GM18502 (cell line): ENCODE results near the gene HYAL1.
"Not testable (repeated sequence)": the region's sequence is repeated elsewhere in the genome, so short reads cannot be mapped to it uniquely, and the experiment has no call there.

Experiments
- ATAC-seq: cut with Tn5 transposase; IDR thresholded peaks from one replicate; pipeline ENCODE4 v1.9.1; 2021; ENCODE audit warnings: mild to moderate bottlenecking; ENCODE audit not compliant: unreplicated experiment, poor library complexity

HYAL1 gene

DNA sequence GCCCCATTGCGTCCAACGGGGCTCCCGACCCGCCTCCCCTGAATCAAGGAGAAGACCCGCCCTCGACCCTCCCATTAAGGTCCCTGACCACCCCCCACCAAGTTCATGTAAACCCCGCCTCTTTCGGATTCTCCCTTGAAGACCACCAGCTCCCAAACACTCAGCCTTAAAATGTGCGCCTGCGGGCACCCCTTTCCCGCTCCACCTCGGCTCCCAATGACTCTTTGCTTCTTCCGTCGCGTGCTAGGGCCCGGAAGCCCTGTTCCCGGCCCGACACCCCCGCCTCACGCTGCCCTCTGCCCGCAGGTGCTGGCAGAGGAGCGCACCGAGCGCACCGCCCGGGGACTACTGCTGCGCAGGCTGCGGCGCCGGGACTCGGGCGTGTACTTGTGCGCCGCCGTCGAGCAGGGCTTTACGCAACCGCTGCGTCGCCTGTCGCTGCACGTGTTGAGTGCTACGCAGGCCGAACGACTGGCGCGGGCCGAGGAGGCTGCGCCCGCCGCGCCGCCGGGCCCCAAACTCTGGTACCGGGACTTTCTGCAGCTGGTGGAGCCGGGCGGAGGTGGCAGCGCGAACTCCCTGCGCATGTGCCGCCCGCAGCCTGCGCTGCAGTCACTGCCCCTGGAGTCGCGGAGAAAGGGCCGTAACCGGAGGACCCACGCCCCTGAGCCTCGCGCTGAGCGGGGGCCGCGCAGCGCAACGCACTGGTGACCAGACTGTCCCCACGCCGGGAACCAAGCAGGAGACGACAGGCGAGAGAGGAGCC lies 27.2 kb downstream of the HYAL1 start:
- no peak for ATAC-seq

DNA sequence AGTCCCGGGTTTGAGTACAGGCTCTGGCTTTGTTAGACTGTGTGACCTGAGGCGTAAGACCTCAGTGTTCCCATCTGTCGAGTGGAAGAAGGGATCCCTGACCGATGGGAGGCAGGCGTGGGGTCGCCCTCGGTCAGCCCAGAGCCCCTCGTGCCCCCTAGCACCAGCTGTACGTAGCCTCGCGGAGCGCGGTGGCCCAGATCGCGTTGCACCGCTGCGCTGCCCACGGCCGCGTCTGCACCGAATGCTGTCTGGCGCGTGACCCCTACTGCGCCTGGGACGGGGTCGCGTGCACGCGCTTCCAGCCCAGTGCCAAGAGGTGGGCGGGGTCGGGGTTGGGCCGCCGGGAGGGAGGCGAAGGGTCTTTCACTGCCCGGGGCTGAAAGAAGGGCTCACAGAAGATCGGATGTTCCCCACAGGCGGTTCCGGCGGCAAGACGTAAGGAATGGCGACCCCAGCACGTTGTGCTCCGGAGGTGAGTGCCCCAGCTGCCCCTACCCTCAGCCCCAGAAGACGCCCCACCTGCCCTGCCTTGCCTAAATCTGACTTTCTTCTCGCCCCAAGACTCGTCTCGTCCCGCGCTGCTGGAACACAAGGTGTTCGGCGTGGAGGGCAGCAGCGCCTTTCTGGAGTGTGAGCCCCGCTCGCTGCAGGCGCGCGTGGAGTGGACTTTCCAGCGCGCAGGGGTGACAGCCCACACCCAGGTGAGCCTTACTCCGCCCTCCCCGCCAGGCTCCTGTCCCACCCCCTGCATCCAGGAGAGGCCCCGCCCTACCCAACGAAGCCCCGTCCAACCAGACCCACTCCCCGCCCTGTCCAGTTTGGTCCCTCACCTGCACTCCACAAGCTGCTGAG lies 28.0 kb downstream of the HYAL1 start:
- ATAC-seq, result no peak

DNA sequence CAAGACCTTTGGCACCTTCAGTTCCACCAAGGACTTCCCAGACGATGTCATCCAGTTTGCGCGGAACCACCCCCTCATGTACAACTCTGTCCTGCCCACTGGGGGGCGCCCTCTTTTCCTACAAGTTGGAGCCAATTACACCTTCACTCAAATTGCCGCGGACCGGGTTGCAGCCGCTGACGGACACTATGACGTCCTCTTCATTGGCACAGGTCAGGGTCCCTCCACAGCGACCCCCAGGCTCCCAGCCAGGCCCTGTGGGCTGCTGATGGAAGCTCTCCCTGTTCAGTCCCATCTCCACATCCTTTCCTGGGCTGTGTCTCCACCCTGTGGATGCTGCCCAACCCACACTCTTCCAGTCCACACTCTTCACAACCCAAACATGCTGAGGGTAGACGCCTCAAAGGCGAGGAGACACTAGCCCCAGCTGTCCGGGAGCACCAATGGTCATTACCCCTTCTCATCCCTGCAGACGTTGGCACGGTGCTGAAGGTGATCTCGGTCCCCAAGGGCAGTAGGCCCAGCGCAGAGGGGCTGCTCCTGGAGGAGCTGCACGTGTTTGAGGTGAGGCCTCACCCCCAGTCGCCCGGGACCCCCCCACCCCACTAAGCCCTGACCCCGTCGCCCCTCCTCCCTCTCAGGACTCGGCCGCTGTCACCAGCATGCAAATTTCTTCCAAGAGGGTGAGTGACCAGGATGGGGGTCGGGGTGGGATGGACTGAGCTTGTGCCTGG lies 28.8 kb downstream of the HYAL1 start:
- ATAC-seq, result no peak

- no peak for ATAC-seq
These were observed 29.7 kb downstream of the HYAL1 start for GRCh38 chr3:50273689-50274065.

- peak; percentile 81 for ATAC-seq
These were observed 30.3 kb downstream of the HYAL1 start for GRCh38 chr3:50272911-50273688.

DNA sequence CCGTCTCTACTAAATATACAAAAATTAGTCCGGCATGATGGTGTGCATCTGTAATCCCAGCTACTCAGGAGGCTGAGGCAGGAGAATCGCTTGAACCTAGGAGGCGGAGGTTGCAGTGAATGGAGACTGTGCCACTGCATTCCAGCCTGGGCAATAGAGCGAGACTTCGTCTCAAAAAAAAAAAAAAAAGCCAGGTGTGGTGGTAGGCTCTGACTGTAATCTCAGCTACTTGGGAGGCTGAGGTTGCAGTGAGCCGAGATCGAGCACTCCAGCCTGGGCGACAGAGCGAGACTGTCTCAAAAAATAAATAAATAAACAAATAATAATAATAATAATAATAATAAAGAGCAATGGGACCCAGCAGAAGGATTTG lies 30.9 kb downstream of the HYAL1 start:
- not testable (repeated sequence) for ATAC-seq

- ATAC-seq, result no peak
These were observed 31.9 kb downstream of the HYAL1 start for GRCh38 chr3:50271314-50271936.

DNA sequence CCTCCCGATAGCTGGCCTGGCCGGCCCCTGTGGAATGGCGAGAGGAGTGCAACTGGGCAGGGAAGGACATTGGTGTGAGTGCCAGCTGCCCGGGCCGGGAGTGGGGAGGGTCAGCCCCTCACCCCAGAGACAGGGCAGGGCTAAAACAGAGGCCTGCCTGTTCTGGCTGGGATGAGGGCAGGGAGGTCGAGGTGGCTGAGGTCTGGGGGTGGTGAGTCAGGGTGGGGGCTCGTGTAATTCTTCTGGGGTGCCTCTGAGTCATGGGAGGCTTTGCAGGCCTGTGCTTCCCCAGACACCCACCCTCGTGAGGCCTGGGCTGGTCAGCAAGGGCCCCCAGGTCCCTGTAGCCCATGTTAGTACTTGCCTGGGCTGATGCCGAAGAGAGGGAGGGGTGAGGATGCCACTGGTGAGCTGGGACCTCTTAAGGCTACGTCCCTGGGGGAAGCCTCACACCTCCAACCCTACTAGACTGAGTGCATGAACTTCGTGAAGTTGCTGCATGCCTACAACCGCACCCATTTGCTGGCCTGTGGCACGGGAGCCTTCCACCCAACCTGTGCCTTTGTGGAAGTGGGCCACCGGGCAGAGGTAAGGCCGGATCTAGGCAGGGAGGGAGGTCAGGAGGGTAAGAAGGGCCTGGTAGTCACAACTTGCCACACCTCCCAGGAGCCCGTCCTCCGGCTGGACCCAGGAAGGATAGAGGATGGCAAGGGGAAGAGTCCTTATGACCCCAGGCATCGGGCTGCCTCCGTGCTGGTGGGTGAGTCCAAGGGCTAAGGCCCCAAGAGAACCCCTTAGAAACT lies 32.8 kb downstream of the HYAL1 start:
- no peak for ATAC-seq

GRCh38 chr3:50269977-50270413 lies 33.4 kb downstream of the HYAL1 start:
- ATAC-seq, result no peak

DNA sequence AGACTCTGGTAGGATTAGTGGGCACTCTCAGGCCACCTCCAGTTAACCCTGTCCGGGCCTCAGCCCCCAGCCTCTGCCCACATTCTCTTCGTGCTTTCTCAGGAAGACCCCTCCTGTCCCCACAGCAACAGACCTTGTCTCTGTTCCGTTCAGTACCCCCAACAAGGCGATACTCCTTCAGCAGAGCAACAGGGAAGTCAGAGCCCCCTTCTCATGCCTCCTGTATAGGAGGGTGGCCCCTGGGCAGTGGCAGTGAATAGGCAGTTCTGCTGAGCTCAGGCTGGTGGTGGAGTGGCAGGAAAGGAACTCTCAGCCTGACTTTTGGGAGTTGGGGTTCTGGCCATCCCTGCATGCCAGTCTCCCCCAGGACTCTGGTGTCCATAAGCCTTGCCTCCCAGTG lies 33.9 kb downstream of the HYAL1 start:
- ATAC-seq, result no peak

- ATAC-seq, result no peak
These were observed 34.5 kb downstream of the HYAL1 start, which contains the start of gene SEMA3B for GRCh38 chr3:50268703-50269451. TSS of gene SEMA3B (plus strand) at chr3:50269147. CDS start at chr3:50269241, 94 bp downstream.

DNA sequence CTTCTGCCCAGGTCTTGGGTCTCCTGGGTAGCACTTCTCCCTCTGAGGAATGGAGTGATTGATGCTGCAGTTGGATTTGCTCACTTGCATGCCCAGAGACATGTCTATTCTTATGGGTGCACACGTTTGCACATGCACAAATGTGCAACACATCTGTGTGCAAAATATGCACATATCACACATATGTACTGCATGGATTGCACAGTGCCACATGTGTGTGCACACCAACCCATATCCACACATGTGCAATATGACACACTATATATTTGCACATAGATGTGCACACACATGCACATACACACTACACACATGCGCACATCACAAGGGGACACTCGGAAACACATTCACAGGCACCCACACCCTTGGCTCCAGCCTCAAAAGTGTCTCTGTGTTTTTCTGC lies 35.1 kb downstream of the HYAL1 start:
- no peak for ATAC-seq

DNA sequence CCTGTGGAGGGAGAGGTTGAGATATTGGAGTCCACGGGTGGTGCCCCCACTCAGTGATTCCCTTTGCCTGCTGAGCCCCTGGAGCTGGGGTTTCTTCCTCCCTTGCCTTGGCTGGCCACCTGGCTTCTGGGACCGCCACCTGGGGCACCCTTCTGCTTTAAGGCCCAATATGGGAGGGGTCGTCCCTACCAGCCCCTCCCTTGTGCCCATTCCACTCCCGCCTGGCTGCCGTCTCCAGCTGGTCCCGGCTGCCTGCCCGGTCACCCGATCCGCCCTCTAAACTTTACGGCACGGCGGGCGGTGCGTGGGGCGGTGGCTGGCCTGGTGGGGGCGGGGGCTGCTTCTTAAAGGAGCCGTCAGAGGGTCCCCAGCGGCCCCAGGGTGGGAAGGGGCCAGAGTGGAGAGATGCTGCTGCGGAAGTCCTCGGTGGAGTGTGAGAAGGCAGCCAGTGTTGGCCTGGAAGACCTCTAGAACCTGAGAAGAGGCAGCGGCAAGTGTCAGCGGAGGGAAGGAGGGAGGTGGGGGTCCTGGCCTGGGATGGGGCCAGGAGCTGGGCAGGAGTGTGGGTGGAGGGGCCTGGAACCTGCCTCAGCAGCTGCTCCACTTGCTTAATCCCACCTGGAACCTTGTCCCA lies 36.0 kb downstream of the HYAL1 start:
- ATAC-seq, result no peak

DNA sequence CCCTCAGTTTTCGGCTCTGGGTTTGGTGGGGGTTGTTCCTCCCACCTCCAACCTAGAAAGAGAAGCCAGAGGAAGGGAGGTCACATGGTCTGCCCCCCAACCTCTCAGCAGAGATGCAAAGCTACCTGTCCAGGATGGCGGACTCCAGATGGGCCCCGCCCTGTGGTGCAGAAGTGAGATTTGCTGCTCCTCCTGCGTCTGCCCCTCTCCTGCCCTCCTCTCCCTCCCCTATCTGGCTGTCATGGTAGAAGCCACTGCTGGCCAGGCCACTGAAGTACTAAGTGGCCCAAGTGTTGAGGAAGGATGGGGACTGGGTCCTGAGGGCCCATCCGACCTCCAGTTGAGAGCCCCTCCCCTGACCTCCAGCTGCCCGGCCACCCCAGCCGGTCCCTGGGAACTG lies 36.5 kb downstream of the HYAL1 start:
- ATAC-seq, result no peak

DNA sequence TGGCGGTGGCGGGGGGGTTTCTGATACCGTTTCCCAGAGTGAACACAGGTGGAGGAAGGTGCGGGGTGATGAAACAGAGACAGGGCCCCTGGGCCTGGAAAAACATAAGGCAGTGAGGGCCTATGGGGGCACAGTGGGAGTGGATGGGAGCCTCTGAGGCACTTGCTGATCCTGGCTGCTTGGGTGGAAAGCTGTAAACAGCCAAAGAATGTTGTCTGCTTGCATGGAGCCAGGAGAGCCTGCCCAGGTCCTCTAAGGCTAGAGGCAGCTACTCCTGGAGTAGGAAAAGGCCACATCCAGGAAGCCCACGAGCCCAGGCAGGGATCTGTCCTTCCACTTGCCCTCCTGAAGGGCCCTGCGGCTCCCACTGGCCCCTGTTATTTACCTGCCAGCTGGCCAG lies 37.4 kb downstream of the HYAL1 start:
- ATAC-seq, result no peak

- ATAC-seq, result no peak
These were observed 37.8 kb downstream of the HYAL1 start for GRCh38 chr3:50265571-50265970.

- no peak for ATAC-seq
These were observed 38.3 kb downstream of the HYAL1 start for GRCh38 chr3:50264964-50265485.
